HG03520 (cell line): ENCODE measurements around the gene CPN1.

Source experiments
- ATAC-seq: cut with Tn5 transposase; IDR thresholded peaks from one replicate; pipeline ENCODE4 v1.9.1; 2021; ENCODE audit warnings: mild to moderate bottlenecking, moderate library complexity; ENCODE audit not compliant: unreplicated experiment

The CPN1 gene

DNA sequence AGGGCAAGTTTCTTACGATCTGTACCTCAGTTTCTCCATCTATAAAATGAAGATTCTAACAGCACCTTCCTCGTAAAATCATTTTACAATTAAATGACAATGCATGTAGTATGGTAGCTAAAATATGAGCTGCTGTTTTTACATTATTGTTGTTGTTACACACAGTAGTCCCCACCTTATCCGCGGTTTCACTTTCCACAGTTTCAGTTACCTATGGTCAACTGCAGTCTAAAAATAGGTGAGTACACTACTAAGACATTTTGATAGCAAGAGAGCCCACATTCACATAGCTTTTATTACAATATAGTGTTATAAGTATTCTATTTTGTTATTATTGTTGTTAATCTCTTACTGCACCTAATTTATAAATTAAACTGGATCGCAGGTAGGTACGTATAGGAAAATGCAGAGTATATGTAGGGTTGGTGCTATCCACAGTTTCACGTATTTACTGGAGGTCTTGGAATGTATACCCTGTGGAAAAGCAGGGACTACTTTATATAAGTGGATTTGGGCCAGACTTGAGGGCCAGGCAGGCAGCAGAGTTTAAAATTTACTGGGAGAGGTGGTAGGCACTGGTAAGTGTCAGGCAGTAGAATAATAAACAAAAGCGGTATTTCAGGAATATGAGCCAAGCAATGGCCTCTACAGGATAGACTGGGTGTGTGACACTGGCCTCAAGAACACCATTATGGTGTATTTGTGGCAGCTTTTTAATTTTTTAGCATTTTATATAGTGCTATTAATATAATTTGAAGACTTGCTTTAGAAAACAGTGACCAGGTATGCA is 82.2 kb downstream of the CPN1 start:
- no peak for ATAC-seq

DNA sequence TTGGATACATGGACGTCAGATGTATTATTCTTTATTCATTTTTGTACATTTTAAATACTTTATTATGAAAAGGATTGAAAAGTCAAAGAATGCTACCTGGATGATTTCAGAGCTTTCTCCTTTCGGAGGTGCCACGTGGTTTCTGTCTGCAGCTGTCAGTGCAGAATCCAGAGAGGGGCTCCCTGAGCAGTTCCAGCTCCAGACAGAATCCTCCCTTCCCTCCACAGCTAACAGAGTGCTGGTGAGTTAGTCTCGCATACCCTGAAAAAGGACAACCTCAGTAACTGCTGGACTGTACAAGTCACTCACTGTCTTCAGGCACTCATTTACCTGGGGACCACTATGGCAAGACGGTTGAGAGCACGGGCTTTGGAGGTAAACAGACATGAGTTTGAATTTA is 82.8 kb downstream of the CPN1 start:
- ATAC-seq: no peak

DNA sequence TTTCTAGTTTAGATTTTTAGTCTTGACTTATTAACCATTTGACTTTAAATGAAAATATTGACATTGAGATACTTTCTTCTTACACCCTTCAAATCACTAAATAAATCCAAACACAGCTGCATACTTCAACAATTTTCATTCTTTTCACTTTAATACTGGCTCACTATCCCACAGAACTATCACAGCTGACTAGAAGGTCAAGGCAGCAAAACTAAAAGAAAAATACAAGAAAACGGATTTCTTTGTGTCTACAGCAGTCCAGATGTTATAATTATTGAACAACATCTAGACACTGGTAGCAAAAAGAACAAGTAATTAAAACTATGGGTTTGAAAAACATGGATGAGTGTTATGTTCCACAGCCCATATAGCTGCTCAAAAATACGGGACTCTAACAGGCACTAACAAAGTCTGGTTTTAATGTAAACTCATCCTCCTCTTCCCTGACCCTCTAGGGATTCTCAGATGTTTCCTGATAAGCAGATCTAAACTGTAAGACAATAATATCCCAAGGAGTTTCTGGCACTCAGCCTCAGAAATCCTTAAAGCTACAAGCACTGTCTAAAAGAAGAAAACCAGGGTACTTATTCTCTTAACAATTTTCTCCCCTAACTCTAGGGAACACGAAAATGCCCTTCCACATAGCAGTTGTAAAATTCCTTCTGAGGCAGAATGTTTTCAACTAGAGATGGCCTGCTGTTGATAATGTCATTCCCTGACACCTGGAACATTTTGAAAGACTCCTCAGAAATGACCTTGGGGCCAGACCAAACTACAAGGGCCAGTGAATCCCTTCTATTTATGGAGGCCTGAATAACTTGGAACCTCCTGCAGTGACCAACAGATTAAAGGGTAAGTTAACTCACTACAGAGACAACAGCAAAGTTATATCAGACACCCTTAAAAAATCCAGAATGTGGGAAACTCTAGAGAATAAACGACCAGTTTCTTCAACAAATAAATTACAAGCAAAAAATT is 84.7 kb downstream of the CPN1 start:
- no peak for ATAC-seq

DNA sequence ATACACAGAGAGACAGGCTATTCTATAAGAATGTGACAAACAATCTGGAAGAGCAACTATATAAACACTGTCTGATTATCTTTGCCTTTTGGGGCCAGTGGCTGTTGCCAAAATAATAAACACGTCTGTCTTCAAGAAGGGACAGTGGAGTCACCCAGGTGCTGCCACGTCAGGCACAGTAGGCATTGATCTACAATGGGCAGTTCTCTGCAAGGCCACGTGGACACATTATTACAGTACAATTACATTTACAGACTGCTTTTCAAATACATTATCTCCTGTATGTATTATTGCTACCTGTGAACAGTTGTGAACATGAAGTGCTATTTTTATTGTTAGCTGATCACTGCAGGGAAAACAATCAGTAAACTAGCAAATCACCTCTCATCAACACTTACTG is 86.0 kb downstream of the CPN1 start:
- no peak for ATAC-seq

DNA sequence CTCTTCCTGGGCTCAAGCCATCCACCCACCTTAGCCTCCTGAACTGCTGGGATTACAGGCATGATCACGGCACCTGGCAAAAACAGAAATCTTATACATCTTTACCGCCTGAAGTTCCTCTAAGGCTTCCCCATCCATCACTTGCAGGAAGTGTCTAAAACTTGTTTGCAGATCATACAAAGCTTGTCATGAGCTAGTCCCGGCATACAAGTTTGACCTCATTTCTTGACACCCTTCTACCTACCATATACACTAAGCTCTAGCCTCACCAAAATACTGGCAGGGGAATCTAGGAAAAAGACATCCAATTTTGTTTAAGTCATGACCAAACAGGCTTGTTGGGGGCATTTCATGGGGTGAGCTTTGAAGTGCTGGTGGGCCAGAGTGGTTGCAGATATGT is 86.4 kb downstream of the CPN1 start:
- ATAC-seq: no peak

DNA sequence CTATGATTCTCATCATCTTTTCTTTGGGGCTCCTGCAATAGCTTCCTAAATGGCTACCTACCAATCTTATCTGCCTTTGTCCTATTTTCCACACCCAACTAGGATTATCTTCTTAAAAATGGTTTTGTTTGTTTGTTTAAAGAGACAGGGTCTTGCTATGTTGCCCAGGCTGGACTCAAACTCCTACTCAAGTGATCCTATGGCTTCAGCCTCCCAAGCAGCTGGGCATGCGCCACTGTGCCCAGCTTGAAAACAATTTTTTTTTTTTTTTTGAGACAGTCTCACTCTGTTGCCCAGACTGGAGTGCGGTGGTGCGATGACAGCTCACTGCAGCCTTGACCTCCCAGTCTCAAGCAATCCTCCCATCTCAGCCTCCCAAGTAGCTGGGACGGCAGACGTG is 86.9 kb downstream of the CPN1 start:
- no peak for ATAC-seq

DNA sequence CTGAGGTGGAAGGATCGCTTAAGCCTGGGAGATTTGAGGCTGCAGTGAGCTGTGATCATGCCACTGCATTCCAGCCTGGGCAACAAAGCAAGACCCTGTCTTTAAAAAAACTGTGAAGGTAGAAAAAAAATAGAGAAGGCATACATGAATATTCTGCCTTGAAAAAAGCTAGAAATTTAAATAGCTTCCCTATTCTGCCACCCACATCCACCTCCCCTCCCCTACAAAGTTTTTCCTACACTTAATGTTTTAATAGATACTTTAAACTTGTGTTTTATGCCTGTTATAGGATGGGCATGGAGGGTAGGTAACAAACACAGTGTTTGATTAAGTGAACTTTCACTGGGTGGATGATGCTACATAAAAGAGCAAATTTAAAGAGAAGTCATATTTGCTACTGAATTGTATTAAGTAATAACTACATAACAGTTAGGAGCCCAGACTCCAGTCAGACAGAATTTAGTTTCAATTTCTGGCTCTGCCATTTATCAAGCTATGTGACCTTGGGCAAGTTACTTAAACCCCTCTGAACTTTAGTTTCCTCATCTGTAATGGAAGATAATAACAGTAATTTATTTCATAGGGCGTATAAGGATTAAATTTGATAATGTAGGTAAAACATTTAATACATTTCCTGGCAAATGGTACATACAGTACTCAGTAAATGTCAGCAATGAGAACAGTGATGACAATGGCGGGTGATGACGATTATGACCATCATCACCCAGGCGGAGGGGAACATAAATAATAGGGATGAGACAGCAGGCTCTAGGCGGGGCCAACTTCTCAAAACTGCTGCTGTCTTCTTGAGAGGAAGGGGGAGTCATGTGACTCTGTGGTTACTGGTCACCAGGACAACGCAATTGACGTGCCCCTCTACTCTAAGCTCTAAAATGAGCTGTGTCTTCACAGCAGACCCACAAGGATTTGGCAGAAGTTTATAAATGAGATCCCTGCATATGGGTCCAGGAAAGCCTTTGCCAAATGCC is 87.7 kb downstream of the CPN1 start:
- peak; percentile 58 for ATAC-seq
